Measurements from ENCODE around the gene AIFM1.
A peak's percentile ranks its signal among the peaks of the same experiment; 100 is the strongest.

The AIFM1 gene

GRCh38 chrX:130179170-130179569, 13.5 kb upstream of the AIFM1 start:
- H3K4me3 ChIP-seq (ENCODE audit: low read length), result no peak overlapping the region
- H3K27ac ChIP-seq (ENCODE audit: low read depth, low read length), result no peak overlapping the region
- H3K36me3 ChIP-seq (ENCODE audit: control insufficient read depth, insufficient read depth, low read length), result no peaks in the 10 kb centered on the region
- H3K27me3 ChIP-seq (ENCODE audit: control insufficient read depth, insufficient read depth, low read length), result no peaks in the 10 kb centered on the region
- no peak overlapping the region for H3K9ac ChIP-seq (ENCODE audit: low read length)
- no peaks in the 10 kb centered on the region for H3K4me1 ChIP-seq (ENCODE audit: control insufficient read depth, insufficient read depth, low read length)

- Histone ChIP-seq H3K27me3 (ENCODE audit: control insufficient read depth, insufficient read depth, low read length) (no peaks in the 10 kb centered on the region), H3K4me1 (ENCODE audit: control insufficient read depth, insufficient read depth, low read length) (no peaks in the 10 kb centered on the region), H3K4me3 (ENCODE audit: low read length) (no peak overlapping the region), H3K9ac (ENCODE audit: low read length) (no peak overlapping the region), H3K27ac (ENCODE audit: low read depth, low read length) (no peak overlapping the region), H3K36me3 (ENCODE audit: control insufficient read depth, insufficient read depth, low read length) (no peaks in the 10 kb centered on the region)
These were observed 11.3 kb upstream of the AIFM1 start for GRCh38 chrX:130176942-130177341.

- Histone ChIP-seq H3K27ac (ENCODE audit: low read depth, low read length) (no peak overlapping the region), H3K4me1 (ENCODE audit: control insufficient read depth, insufficient read depth, low read length) (no peaks in the 10 kb centered on the region), H3K36me3 (ENCODE audit: control insufficient read depth, insufficient read depth, low read length) (no peaks in the 10 kb centered on the region), H3K27me3 (ENCODE audit: control insufficient read depth, insufficient read depth, low read length) (no peaks in the 10 kb centered on the region), H3K9ac (ENCODE audit: low read length) (no peak overlapping the region), H3K4me3 (ENCODE audit: low read length) (no peak overlapping the region)
These were observed 10.7 kb upstream of the AIFM1 start for GRCh38 chrX:130176354-130176776.

- Histone ChIP-seq H3K27me3 (ENCODE audit: control insufficient read depth, insufficient read depth, low read length) (no peaks in the 10 kb centered on the region), H3K36me3 (ENCODE audit: control insufficient read depth, insufficient read depth, low read length) (no peaks in the 10 kb centered on the region), H3K27ac (ENCODE audit: low read depth, low read length) (no peak overlapping the region), H3K4me1 (ENCODE audit: control insufficient read depth, insufficient read depth, low read length) (no peaks in the 10 kb centered on the region), H3K4me3 (ENCODE audit: low read length) (no peak overlapping the region), H3K9ac (ENCODE audit: low read length) (no peak overlapping the region)
These were observed 9.3 kb upstream of the AIFM1 start for GRCh38 chrX:130174937-130175336.

GRCh38 chrX:130174045-130174704, 8.5 kb upstream of the AIFM1 start:
- Histone ChIP-seq H3K4me3 (ENCODE audit: low read length) (no peak overlapping the region), H3K27me3 (ENCODE audit: control insufficient read depth, insufficient read depth, low read length) (no peaks in the 10 kb centered on the region), H3K4me1 (ENCODE audit: control insufficient read depth, insufficient read depth, low read length) (no peaks in the 10 kb centered on the region), H3K36me3 (ENCODE audit: control insufficient read depth, insufficient read depth, low read length) (no peaks in the 10 kb centered on the region), H3K27ac (ENCODE audit: low read depth, low read length) (no peak overlapping the region), H3K9ac (ENCODE audit: low read length) (no peak overlapping the region)

- H3K4me3 ChIP-seq (ENCODE audit: low read length), result no peak overlapping the region
These were observed 7.7 kb upstream of the AIFM1 start for GRCh38 chrX:130173190-130173895.

GRCh38 chrX:130172127-130172845, 6.6 kb upstream of the AIFM1 start:
- Histone ChIP-seq H3K4me1 (ENCODE audit: control insufficient read depth, insufficient read depth, low read length) (no peaks in the 10 kb centered on the region), H3K4me3 (ENCODE audit: low read length) (peak overlapping the region; percentile 65), H3K27me3 (ENCODE audit: control insufficient read depth, insufficient read depth, low read length) (no peaks in the 10 kb centered on the region), H3K9ac (ENCODE audit: low read length) (no peak overlapping the region), H3K27ac (ENCODE audit: low read depth, low read length) (no peak overlapping the region), H3K36me3 (ENCODE audit: control insufficient read depth, insufficient read depth, low read length) (no peaks in the 10 kb centered on the region)

More at GRCh38 chrX:130173190-130173895, 7.7 kb upstream of the AIFM1 start:
- H3K27me3 ChIP-seq (ENCODE audit: control insufficient read depth, insufficient read depth, low read length), result no peaks in the 10 kb centered on the region
- H3K4me1 ChIP-seq (ENCODE audit: control insufficient read depth, insufficient read depth, low read length), result no peaks in the 10 kb centered on the region
- no peaks in the 10 kb centered on the region for H3K36me3 ChIP-seq (ENCODE audit: control insufficient read depth, insufficient read depth, low read length)
- H3K27ac ChIP-seq (ENCODE audit: low read depth, low read length), result no peak overlapping the region
- H3K9ac ChIP-seq (ENCODE audit: low read length), result no peak overlapping the region

- no peaks in the 10 kb centered on the region for H3K27me3 ChIP-seq (ENCODE audit: control insufficient read depth, insufficient read depth, low read length)
- H3K9ac ChIP-seq (ENCODE audit: low read length), result no peak within 1 kb of the TSS
- no peak within 1 kb of the TSS for H3K27ac ChIP-seq (ENCODE audit: low read depth, low read length)
- H3K36me3 ChIP-seq (ENCODE audit: control insufficient read depth, insufficient read depth, low read length), result no peaks in the 10 kb centered on the region
- no peaks in the 10 kb centered on the region for H3K4me1 ChIP-seq (ENCODE audit: control insufficient read depth, insufficient read depth, low read length)
- peak within 1 kb of the TSS; percentile 65 for H3K4me3 ChIP-seq (ENCODE audit: low read length)
These were observed 5.9 kb upstream of the AIFM1 start, which contains the start of gene RAB33A for GRCh38 chrX:130171446-130172126. Gene RAB33A, plus strand, starts transcription at chrX:130171962. Its CDS starts 101 bp downstream, at chrX:130172063.

- Histone ChIP-seq H3K4me1 (ENCODE audit: control insufficient read depth, insufficient read depth, low read length) (no peaks in the 10 kb centered on the region), H3K27me3 (ENCODE audit: control insufficient read depth, insufficient read depth, low read length) (no peaks in the 10 kb centered on the region), H3K9ac (ENCODE audit: low read length) (no peak overlapping the region), H3K4me3 (ENCODE audit: low read length) (peak overlapping the region; percentile 65), H3K27ac (ENCODE audit: low read depth, low read length) (no peak overlapping the region), H3K36me3 (ENCODE audit: control insufficient read depth, insufficient read depth, low read length) (no peaks in the 10 kb centered on the region)
These were observed 5.3 kb upstream of the AIFM1 start for GRCh38 chrX:130170752-130171445.

GRCh38 chrX:130167040-130167439, 1.4 kb upstream of the AIFM1 start:
- Histone ChIP-seq H3K9ac (ENCODE audit: low read length) (no peak overlapping the region), H3K4me3 (ENCODE audit: low read length) (no peak overlapping the region), H3K4me1 (ENCODE audit: control insufficient read depth, insufficient read depth, low read length) (no peaks in the 10 kb centered on the region), H3K27me3 (ENCODE audit: control insufficient read depth, insufficient read depth, low read length) (no peaks in the 10 kb centered on the region), H3K36me3 (ENCODE audit: control insufficient read depth, insufficient read depth, low read length) (no peaks in the 10 kb centered on the region), H3K27ac (ENCODE audit: low read depth, low read length) (peak overlapping the region; percentile 84)

GRCh38 chrX:130166503-130166777, 799 bp upstream of the AIFM1 start:
- Histone ChIP-seq H3K9ac (ENCODE audit: low read length) (peak overlapping the region; percentile 10), H3K27ac (ENCODE audit: low read depth, low read length) (peak overlapping the region; percentile 84), H3K4me3 (ENCODE audit: low read length) (peak overlapping the region; percentile 65), H3K4me1 (ENCODE audit: control insufficient read depth, insufficient read depth, low read length) (no peaks in the 10 kb centered on the region), H3K36me3 (ENCODE audit: control insufficient read depth, insufficient read depth, low read length) (no peaks in the 10 kb centered on the region), H3K27me3 (ENCODE audit: control insufficient read depth, insufficient read depth, low read length) (no peaks in the 10 kb centered on the region)
